ENCODE results near the gene RCOR1. TPM values are rescaled to one million over a fixed set of nuclear protein-coding genes. Genes with fewer than 3 reads are reported as not detected.
"Not testable (repeated sequence)": the region's sequence is repeated elsewhere in the genome, so short reads cannot be mapped to it uniquely, and the experiment has no call there.

The RCOR1 gene
- total RNA-seq, 1 experiment from 2014 or later = 33.6 TPM

DNA sequence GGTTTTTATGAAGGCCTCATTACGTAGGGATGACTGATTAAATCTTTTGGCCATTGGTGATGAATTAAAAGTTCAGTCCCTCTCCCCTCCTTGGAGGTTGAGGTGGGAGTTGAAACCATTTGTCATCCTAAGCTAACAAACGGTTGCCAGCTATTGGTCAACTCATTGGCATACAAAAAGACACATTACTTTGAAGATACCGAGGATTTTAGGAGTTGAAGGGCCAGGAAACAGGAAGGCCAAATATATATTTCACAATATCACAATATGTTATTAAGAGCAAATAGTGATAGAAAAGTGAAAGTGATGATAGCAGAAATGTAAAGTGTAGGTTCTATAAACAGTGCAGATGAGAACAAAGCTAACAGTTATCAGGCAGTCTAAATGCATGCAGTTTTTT lies 24.4 kb downstream of the RCOR1 start:
- no TSS peak for BruUV-seq (replicated peaks)
- DNase-seq = no peak
- Mint-ChIP-seq H3K27ac (ENCODE audit: unreplicated experiment) (no peak overlapping the region), H3K36me3 (ENCODE audit: insufficient read depth, unreplicated experiment) (peaks cover 12% of the 10 kb centered on the region), H3K9me3 (ENCODE audit: unreplicated experiment) (no peaks in the 10 kb centered on the region), H3K4me3 (ENCODE audit: unreplicated experiment) (no peak overlapping the region), H3K27me3 (ENCODE audit: insufficient read depth, unreplicated experiment) (no peaks in the 10 kb centered on the region), H3K4me1 (ENCODE audit: low read depth, unreplicated experiment) (peaks cover 7% of the 10 kb centered on the region)
- no peaks in the 10 kb centered on the region for H3K36me3 ChIP-seq (ENCODE audit: control insufficient read depth, insufficient read depth, low read length)
- intact Hi-C loops (cut with micrococcal nuclease; ENCODE audit: unreplicated experiment) = no loop called here
- H3K4me1 ChIP-seq = no peaks in the 10 kb centered on the region
- no peak overlapping the region for H3K4me3 ChIP-seq (ENCODE audit: low read depth, low read length)
- no peaks in the 10 kb centered on the region for H3K27me3 ChIP-seq (replicated peaks; ENCODE audit: control insufficient read depth, insufficient read depth, low read length)
- POLR2A ChIA-PET = no interaction called here
- TF ChIP-seq CTCF (IDR thresholded peaks at IDR 0.05; ENCODE audit: insufficient read depth in 1 of 2, low read depth in 1 of 2, low read length in 1 of 2, severe bottlenecking in 1 of 2, unreplicated experiment in 1 of 2) = no peak
- H3K9me3 ChIP-seq = no peaks in the 10 kb centered on the region
- CTCF ChIA-PET = no interaction called here

GRCh38 chr14:102619012-102619411 lies 26.6 kb downstream of the RCOR1 start:
- H3K27me3 Mint-ChIP-seq (ENCODE audit: insufficient read depth, unreplicated experiment); H3K4me1 ChIP-seq; POLR2A ChIA-PET; BruUV-seq (replicated peaks); CTCF ChIA-PET; H3K4me3 ChIP-seq (ENCODE audit: low read depth, low read length); H3K36me3 Mint-ChIP-seq (ENCODE audit: insufficient read depth, unreplicated experiment); H3K9me3 Mint-ChIP-seq (ENCODE audit: unreplicated experiment); intact Hi-C loops (cut with micrococcal nuclease; ENCODE audit: unreplicated experiment); H3K9me3 ChIP-seq; H3K36me3 ChIP-seq (ENCODE audit: control insufficient read depth, insufficient read depth, low read length); H3K4me3 Mint-ChIP-seq (ENCODE audit: unreplicated experiment); H3K27me3 ChIP-seq (replicated peaks; ENCODE audit: control insufficient read depth, insufficient read depth, low read length); H3K27ac Mint-ChIP-seq (ENCODE audit: unreplicated experiment); DNase-seq: not testable (repeated sequence)
- peaks cover 14% of the 10 kb centered on the region for H3K4me1 Mint-ChIP-seq (ENCODE audit: low read depth, unreplicated experiment)

GRCh38 chr14:102620413-102620812 lies 28.0 kb downstream of the RCOR1 start:
- H3K4me1 ChIP-seq = no peaks in the 10 kb centered on the region
- POLR2A ChIA-PET = no interaction called here
- no peak for TF ChIP-seq CTCF (IDR thresholded peaks at IDR 0.05; ENCODE audit: insufficient read depth in 1 of 2, low read depth in 1 of 2, low read length in 1 of 2, severe bottlenecking in 1 of 2, unreplicated experiment in 1 of 2)
- no peaks in the 10 kb centered on the region for H3K9me3 ChIP-seq
- no TSS peak for BruUV-seq (replicated peaks)
- CTCF ChIA-PET = no interaction called here
- no peak overlapping the region for H3K4me3 Mint-ChIP-seq (ENCODE audit: unreplicated experiment)
- H3K36me3 ChIP-seq (ENCODE audit: control insufficient read depth, insufficient read depth, low read length) = no peaks in the 10 kb centered on the region
- H3K27ac Mint-ChIP-seq (ENCODE audit: unreplicated experiment) = no peak overlapping the region
- no peaks in the 10 kb centered on the region for H3K27me3 Mint-ChIP-seq (ENCODE audit: insufficient read depth, unreplicated experiment)
- H3K27me3 ChIP-seq (replicated peaks; ENCODE audit: control insufficient read depth, insufficient read depth, low read length) = no peaks in the 10 kb centered on the region
- intact Hi-C loops (cut with micrococcal nuclease; ENCODE audit: unreplicated experiment) = no loop called here
- peaks cover 6% of the 10 kb centered on the region for H3K36me3 Mint-ChIP-seq (ENCODE audit: insufficient read depth, unreplicated experiment)
- peaks cover 14% of the 10 kb centered on the region for H3K4me1 Mint-ChIP-seq (ENCODE audit: low read depth, unreplicated experiment)
- H3K9me3 Mint-ChIP-seq (ENCODE audit: unreplicated experiment) = no peaks in the 10 kb centered on the region
- DNase-seq = no peak
- no peak overlapping the region for H3K4me3 ChIP-seq (ENCODE audit: low read depth, low read length)

DNA sequence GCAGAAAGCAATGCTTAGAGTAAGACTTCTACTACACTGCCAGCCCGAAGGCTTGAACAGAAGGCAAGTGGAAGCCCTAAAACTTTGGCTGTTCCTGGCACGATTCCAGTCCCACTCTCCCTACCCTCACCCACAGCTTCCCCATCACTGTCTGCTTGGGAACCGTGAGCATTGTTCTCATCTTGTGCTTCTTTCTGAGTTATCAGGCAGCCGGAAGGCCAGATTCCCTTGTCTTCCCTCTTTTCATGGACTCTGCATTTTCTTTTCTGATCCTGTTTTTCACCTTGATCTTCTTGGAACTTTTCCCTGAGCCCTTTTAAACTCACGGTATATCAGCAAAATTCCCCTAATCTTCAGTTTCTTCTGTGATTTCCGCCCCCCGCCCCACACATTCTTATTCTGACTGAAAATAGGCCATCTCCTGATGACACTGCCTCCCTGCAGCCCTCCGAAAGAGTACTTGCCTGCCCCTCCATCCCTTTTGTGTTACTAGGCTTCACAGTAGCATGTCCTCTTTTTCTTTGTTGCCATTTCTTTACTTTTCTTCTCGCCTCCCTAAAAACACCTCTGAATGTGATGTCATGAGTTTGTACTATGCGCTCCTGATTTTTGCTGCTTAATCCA lies 29.9 kb downstream of the RCOR1 start:
- H3K36me3 Mint-ChIP-seq (ENCODE audit: insufficient read depth, unreplicated experiment) = peaks cover 11% of the 10 kb centered on the region
- no peaks in the 10 kb centered on the region for H3K9me3 Mint-ChIP-seq (ENCODE audit: unreplicated experiment)
- BruUV-seq (replicated peaks) = no TSS peak
- TF ChIP-seq CTCF (IDR thresholded peaks at IDR 0.05; ENCODE audit: insufficient read depth in 1 of 2, low read depth in 1 of 2, low read length in 1 of 2, severe bottlenecking in 1 of 2, unreplicated experiment in 1 of 2) = no peak
- DNase-seq = no peak
- H3K4me1 ChIP-seq = no peaks in the 10 kb centered on the region
- H3K4me1 Mint-ChIP-seq (ENCODE audit: low read depth, unreplicated experiment) = peaks cover 19% of the 10 kb centered on the region
- H3K27me3 ChIP-seq (replicated peaks; ENCODE audit: control insufficient read depth, insufficient read depth, low read length) = no peaks in the 10 kb centered on the region
- no peaks in the 10 kb centered on the region; the same call in 1 of the 2 replicates for H3K36me3 ChIP-seq (ENCODE audit: control insufficient read depth, insufficient read depth, low read length)
- H3K4me3 Mint-ChIP-seq (ENCODE audit: unreplicated experiment) = no peak overlapping the region
- ChIA-PET POLR2A (no interaction called here), CTCF (no interaction called here)
- H3K4me3 ChIP-seq (ENCODE audit: low read depth, low read length) = no peak overlapping the region
- H3K27ac Mint-ChIP-seq (ENCODE audit: unreplicated experiment) = no peak overlapping the region
- H3K27me3 Mint-ChIP-seq (ENCODE audit: insufficient read depth, unreplicated experiment) = no peaks in the 10 kb centered on the region
- no peaks in the 10 kb centered on the region for H3K9me3 ChIP-seq
- intact Hi-C loops (cut with micrococcal nuclease; ENCODE audit: unreplicated experiment) = no loop called here
